HepG2 (cell line): Measurements from ENCODE around the gene CATSPERD. TPM values are rescaled to one million over a fixed set of nuclear protein-coding genes. Genes with fewer than 3 reads are reported as not detected.

Experiments used
- ATF7 ChIP-seq, 2 experiments: fragments of 450-650 bp in 1 of 2; sonication (generic) in 1 of 2; formaldehyde crosslinking in 1 of 2; IDR thresholded peaks; 2 replicates each; pipeline versions ENCODE4 v1.4.0 to v1.6.1; 2016 to 2020; ENCODE audit warnings: antibody characterized with exemption in 1 of 2, mild to moderate bottlenecking in 1 of 2, missing genetic modification reagents in 1 of 2
- CEBPZ ChIP-seq: IDR thresholded peaks from 2 replicates; pipeline ENCODE4 v1.6.1; 2012; ENCODE audit warnings: low read length, improper control_type of control experiment
- GZF1 ChIP-seq: sonication (generic); formaldehyde crosslinking; IDR thresholded peaks from 2 replicates; pipeline ENCODE4 v1.5.1; 2020; ENCODE audit warnings: mild to moderate bottlenecking, missing genetic modification reagents
- MEF2D ChIP-seq: sonication (generic); formaldehyde crosslinking; IDR thresholded peaks from 2 replicates; pipeline ENCODE4 v1.5.1; 2020; ENCODE audit warnings: mild to moderate bottlenecking, missing genetic modification reagents
- MXD4 ChIP-seq: IDR thresholded peaks from 2 replicates; pipeline ENCODE4 v1.6.1; 2016; ENCODE audit warnings: mild to moderate bottlenecking, missing biosample characterization, missing genetic modification reagents
- NONO ChIP-seq, 2 experiments: fragments of 450-650 bp in 1 of 2; sonication (generic) in 1 of 2; formaldehyde crosslinking in 1 of 2; IDR thresholded peaks in 1 of 2; conservative IDR thresholded peaks in 1 of 2; 2 replicates each; pipeline versions ENCODE4 v1.6.1 to v1.8.0; 2017 to 2022; ENCODE audit warnings: mild to moderate bottlenecking in 1 of 2, missing genetic modification reagents in 1 of 2, moderate library complexity in 1 of 2
- POLR2G ChIP-seq: fragments of 200-400 bp; formaldehyde crosslinking; IDR thresholded peaks from 2 replicates; pipeline ENCODE4 v1.6.1; 2018; ENCODE audit warnings: mild to moderate bottlenecking, low read depth, low read length, moderate library complexity
- SKIL ChIP-seq: sonication (generic); formaldehyde crosslinking; IDR thresholded peaks from 2 replicates; pipeline ENCODE4 v1.8.0; 2022; ENCODE audit warnings: missing genetic modification reagents, mild to moderate bottlenecking, moderate library complexity, borderline replicate concordance
- SRSF9 ChIP-seq: fragments of 200-400 bp; formaldehyde crosslinking; IDR thresholded peaks from 2 replicates; pipeline ENCODE4 v1.6.1; 2018; ENCODE audit warnings: borderline replicate concordance, mild to moderate bottlenecking, low read depth, low read length; ENCODE audit not compliant: insufficient read depth, poor library complexity, severe bottlenecking
- USF2 ChIP-seq, 2 experiments: sonication (generic) in 1 of 2; formaldehyde crosslinking in 1 of 2; IDR thresholded peaks; 2 replicates each; pipeline versions ENCODE4 v1.5.1 to v1.6.1; 2011 to 2020; ENCODE audit warnings: borderline replicate concordance in 1 of 2, low read depth in 1 of 2, low read length in 1 of 2, mild to moderate bottlenecking in 1 of 2, missing genetic modification reagents in 1 of 2, moderate library complexity in 1 of 2
- WIZ ChIP-seq: sonication (generic); formaldehyde crosslinking; IDR thresholded peaks from 2 replicates; pipeline ENCODE4 v1.5.1; 2020; ENCODE audit warnings: mild to moderate bottlenecking, missing genetic modification reagents
- ZNF101 ChIP-seq: sonication (generic); formaldehyde crosslinking; IDR thresholded peaks from 2 replicates; pipeline ENCODE4 v1.4.0; 2020; ENCODE audit warnings: mild to moderate bottlenecking, low read depth, missing genetic modification reagents, borderline replicate concordance
- ZNF484 ChIP-seq: sonication (generic); formaldehyde crosslinking; IDR thresholded peaks from 2 replicates; pipeline ENCODE4 v1.5.1; 2020; ENCODE audit warnings: mild to moderate bottlenecking, low read depth, missing genetic modification reagents, borderline replicate concordance
- ZNF563 ChIP-seq: sonication (generic); formaldehyde crosslinking; IDR thresholded peaks from 2 replicates; pipeline ENCODE4 v1.8.0; 2022; ENCODE audit warnings: mild to moderate bottlenecking, moderate library complexity, missing genetic modification reagents
- ZNF784 ChIP-seq: sonication (generic); formaldehyde crosslinking; IDR thresholded peaks from 2 replicates; pipeline ENCODE4 v1.5.1; 2020; ENCODE audit warnings: missing genetic modification reagents, mild to moderate bottlenecking, borderline replicate concordance
- ZNF790 ChIP-seq: sonication (generic); formaldehyde crosslinking; IDR thresholded peaks from 2 replicates; pipeline ENCODE4 v1.8.0; 2022; ENCODE audit warnings: missing genetic modification reagents, mild to moderate bottlenecking, borderline replicate concordance
- ZNF850 ChIP-seq: sonication (generic); formaldehyde crosslinking; conservative IDR thresholded peaks from 2 replicates; pipeline ENCODE4 v1.9.0; 2021; ENCODE audit warnings: mild to moderate bottlenecking, missing genetic modification reagents
- polyA plus RNA-seq, 8 experiments: library from polyadenylated mRNA; depleted of rRNA in 3 of 8; stranded (reverse) in 7 of 8; unstranded in 1 of 8; fragments of >200 nt; fragmentation: Illumina TruSeq in 4 of 8; extraction: Trizol in 4 of 8; gene quantifications; 2 replicates each; pipeline versions ENCODE4 v1.2.1 to v1.2.3, GENCODE V29; 2011 to 2016; ENCODE audit warnings: low read depth in 4 of 8, missing spikeins in 1 of 8, mixed read lengths in 1 of 8; ENCODE audit not compliant: insufficient read depth in 1 of 8
- total RNA-seq, 5 experiments: library from RNA; depleted of rRNA; stranded (reverse); fragments of >200 nt; fragmentation: Illumina TruSeq; extraction: Trizol; gene quantifications; 2 replicates each; pipeline ENCODE4 v1.2.3, GENCODE V29; 2016; ENCODE audit warnings: low read depth in 1 of 5

The CATSPERD gene
- total and polyA plus RNA-seq, 2 of the 13 experiments (the other 11 are each of a cell fraction or from before 2014, with no cell fraction given), result 0.04 TPM; not detected in 1

- TF ChIP-seq ZNF101 (CRISPR knock-in tag) (no peak), POLR2G (no peak), ATF7 (IDR thresholded peaks at IDR 0.05) (no peak), ATF7 (CRISPR knock-in tag; IDR thresholded peaks at IDR 0.05) (no peak), ZNF784 (CRISPR knock-in tag) (no peak), GZF1 (CRISPR knock-in tag) (no peak), NONO (IDR thresholded peaks at IDR 0.05) (no peak), NONO (CRISPR knock-in tag; conservative IDR thresholded peaks at IDR 0.05) (no peak), SKIL (CRISPR knock-in tag) (peak; percentile 62; the same call in 1 of the 2 replicates), ZNF484 (CRISPR knock-in tag) (no peak), SRSF9 (no peak), ZNF790 (CRISPR knock-in tag) (no peak), USF2 (IDR thresholded peaks at IDR 0.05; ENCODE audit: low read depth, low read length) (no peak), USF2 (CRISPR knock-in tag; IDR thresholded peaks at IDR 0.05; ENCODE audit: borderline replicate concordance) (0 out of 2 replicates have a peak, but pooled peaks have one; percentile 18), CEBPZ (no peak), ZNF563 (CRISPR knock-in tag) (peak; percentile 23; the same call in 1 of the 2 replicates), MEF2D (CRISPR knock-in tag) (peak; percentile 59), ZNF850 (CRISPR knock-in tag) (no peak), MXD4 (CRISPR knock-in tag) (no peak), WIZ (CRISPR knock-in tag) (no peak)
These were observed 79.1 kb downstream of the CATSPERD start (continued) for GRCh38 chr19:5799247-5800241.
